ENCODE data around the gene RPE65. TPM values are rescaled to one million over a fixed set of nuclear protein-coding genes. Genes with fewer than 3 reads are reported as not detected.
A peak's percentile ranks its signal among the peaks of the same experiment; 100 is the strongest.

Gene RPE65
- total RNA-seq (not detected in 2 replicates), polyA plus RNA-seq (not detected in 2 replicates), polyA minus RNA-seq (not detected in 2 replicates)
- total RNA-seq (2013) = not detected

DNA sequence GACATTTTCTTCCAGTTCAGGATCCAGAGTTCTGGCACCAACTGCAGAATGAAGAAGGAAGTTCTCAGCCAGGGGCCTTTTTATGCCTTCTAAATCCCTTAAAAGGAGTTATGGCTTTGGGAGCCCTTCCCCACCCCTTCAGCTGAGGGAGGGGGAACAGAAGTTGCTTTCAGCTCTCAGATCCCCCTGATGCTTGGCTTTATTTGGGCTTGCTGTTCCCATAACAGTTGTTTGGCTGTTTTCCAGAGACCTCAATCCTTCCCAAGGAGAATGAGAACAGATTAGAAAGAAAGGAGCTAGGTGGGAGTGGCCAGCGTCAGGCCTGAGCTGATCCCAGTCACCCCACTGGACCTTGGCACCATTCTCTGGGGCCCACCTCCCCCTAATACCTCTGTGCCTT is at the start of gene RPE65:
Gene RPE65 (minus strand): TSS at position 54 of the 400 bp plus-strand sequence. CDS start 49 bp downstream, at position 5.
- no peaks in the 10 kb centered on the region for H3K9me3 Mint-ChIP-seq (ENCODE audit: insufficient read depth)
- Histone ChIP-seq H3K9ac (ENCODE audit: low read length) (no peak within 1 kb of the TSS), H3K27me3 (replicated peaks in 1 of 4; ENCODE audit: control extremely low read depth in 1 of 4, control insufficient read depth in 3 of 4, insufficient read depth in 4 of 4, low read length in 3 of 4) (peaks cover 0 to 2% (median 0%) of the 10 kb centered on the region in 4 experiments), H3K9me3 (ENCODE audit: control extremely low read depth in 1 of 3, control insufficient read depth in 2 of 3, insufficient read depth in 1 of 3, low read length in 2 of 3) (no peaks in the 10 kb centered on the region), H2AFZ (ENCODE audit: insufficient read depth, low read depth, low read length, poor library complexity, severe bottlenecking) (no peak within 1 kb of the TSS), H3K36me3 (replicated peaks in 1 of 2; ENCODE audit: control extremely low read depth in 1 of 2, control insufficient read depth in 1 of 2, extremely low read depth in 1 of 2, insufficient read depth in 2 of 2, low read length in 1 of 2) (no peaks in the 10 kb centered on the region), H3K79me2 (ENCODE audit: control insufficient read depth, insufficient read depth, low read length) (no peaks in the 10 kb centered on the region), H3K4me2 (replicated peaks; ENCODE audit: low read depth, low read length, poor library complexity, severe bottlenecking) (no peak within 1 kb of the TSS), H3K4me3 (ENCODE audit: control extremely low read depth in 1 of 5, extremely low read depth in 1 of 5, insufficient read depth in 1 of 5, low read depth in 2 of 5, low read length in 4 of 5) (no peak within 1 kb of the TSS), H4K20me1 (ENCODE audit: control insufficient read depth, insufficient read depth, low read length, poor library complexity, severe bottlenecking) (no peaks in the 10 kb centered on the region), H3K27ac (ENCODE audit: low read length in 2 of 2) (no peak within 1 kb of the TSS), H3K4me1 (ENCODE audit: control insufficient read depth in 2 of 2, insufficient read depth in 2 of 2, low read length in 2 of 2) (no peaks in the 10 kb centered on the region)
- H3K27me3 Mint-ChIP-seq = peaks cover 11% of the 10 kb centered on the region
- TF ChIP-seq, protein P1, sequence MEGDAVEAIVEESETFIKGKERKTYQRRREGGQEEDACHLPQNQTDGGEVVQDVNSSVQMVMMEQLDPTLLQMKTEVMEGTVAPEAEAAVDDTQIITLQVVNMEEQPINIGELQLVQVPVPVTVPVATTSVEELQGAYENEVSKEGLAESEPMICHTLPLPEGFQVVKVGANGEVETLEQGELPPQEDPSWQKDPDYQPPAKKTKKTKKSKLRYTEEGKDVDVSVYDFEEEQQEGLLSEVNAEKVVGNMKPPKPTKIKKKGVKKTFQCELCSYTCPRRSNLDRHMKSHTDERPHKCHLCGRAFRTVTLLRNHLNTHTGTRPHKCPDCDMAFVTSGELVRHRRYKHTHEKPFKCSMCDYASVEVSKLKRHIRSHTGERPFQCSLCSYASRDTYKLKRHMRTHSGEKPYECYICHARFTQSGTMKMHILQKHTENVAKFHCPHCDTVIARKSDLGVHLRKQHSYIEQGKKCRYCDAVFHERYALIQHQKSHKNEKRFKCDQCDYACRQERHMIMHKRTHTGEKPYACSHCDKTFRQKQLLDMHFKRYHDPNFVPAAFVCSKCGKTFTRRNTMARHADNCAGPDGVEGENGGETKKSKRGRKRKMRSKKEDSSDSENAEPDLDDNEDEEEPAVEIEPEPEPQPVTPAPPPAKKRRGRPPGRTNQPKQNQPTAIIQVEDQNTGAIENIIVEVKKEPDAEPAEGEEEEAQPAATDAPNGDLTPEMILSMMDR (IDR thresholded peaks at IDR 0.05) = no peak
- TF ChIP-seq EZH2 (IDR thresholded peaks at IDR 0.05; ENCODE audit: borderline replicate concordance, insufficient read depth, low read depth, low read length, poor library complexity, severe bottlenecking) = no peak
- POLR2A ChIA-PET = no interaction called here
- CTCF ChIA-PET = no interaction called here
- H3K4me3 Mint-ChIP-seq = no peak within 1 kb of the TSS
- intact Hi-C loops (cut with micrococcal nuclease) = no loop called here
- DNase-seq (no peak), ATAC-seq (ENCODE audit: low read depth) (no peak)
- no CpG with 5 or more reads among the region's 1 CpG for WGBS (ENCODE audit: insufficient coverage)
- no peaks in the 10 kb centered on the region for H3K4me1 Mint-ChIP-seq
- H3K27ac Mint-ChIP-seq = no peak within 1 kb of the TSS

DNA sequence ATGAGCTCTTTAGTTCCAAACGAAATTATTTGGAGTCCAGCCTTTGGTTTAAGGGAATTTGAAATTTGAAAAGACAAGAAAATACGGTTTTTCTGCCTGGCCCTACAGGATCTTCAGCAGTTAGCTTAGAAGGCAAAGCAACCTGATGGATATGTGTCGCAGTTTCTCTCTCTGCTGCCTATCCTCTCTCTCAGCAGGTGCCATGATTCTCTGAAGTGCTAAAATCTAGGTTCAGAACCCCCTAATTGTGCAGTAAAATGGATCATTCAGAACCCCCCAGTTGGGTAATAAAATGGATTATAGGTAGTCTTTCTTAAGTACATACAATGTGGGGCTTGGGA is 47.6 kb upstream of the RPE65 start:
- Histone ChIP-seq H3K9ac (ENCODE audit: low read length) (peak overlapping the region; percentile 78), H3K4me2 (replicated peaks; ENCODE audit: low read depth, low read length, poor library complexity, severe bottlenecking) (peak overlapping the region; percentile 83), H3K27me3 (replicated peaks in 1 of 4; ENCODE audit: control extremely low read depth in 1 of 4, control insufficient read depth in 3 of 4, insufficient read depth in 4 of 4, low read length in 3 of 4) (peaks cover 0 to 15% (median 3%) of the 10 kb centered on the region in 4 experiments), H4K20me1 (ENCODE audit: control insufficient read depth, insufficient read depth, low read length, poor library complexity, severe bottlenecking) (no peaks in the 10 kb centered on the region), H3K4me1 (ENCODE audit: control insufficient read depth in 2 of 2, insufficient read depth in 2 of 2, low read length in 2 of 2) (peaks cover 16 to 17% of the 10 kb centered on the region in 2 donors), H3K79me2 (ENCODE audit: control insufficient read depth, insufficient read depth, low read length) (no peaks in the 10 kb centered on the region), H3K4me3 (ENCODE audit: control extremely low read depth in 1 of 5, extremely low read depth in 1 of 5, insufficient read depth in 1 of 5, low read depth in 2 of 5, low read length in 4 of 5) (peak overlapping the region; percentile 52 to 69 (median 68)), H3K9me3 (ENCODE audit: control extremely low read depth in 1 of 3, control insufficient read depth in 2 of 3, insufficient read depth in 1 of 3, low read length in 2 of 3) (no peaks in the 10 kb centered on the region), H3K27ac (ENCODE audit: low read length in 2 of 2) (peak overlapping the region in 1 of 2 donors; percentile 46), H3K36me3 (replicated peaks in 1 of 2; ENCODE audit: control extremely low read depth in 1 of 2, control insufficient read depth in 1 of 2, extremely low read depth in 1 of 2, insufficient read depth in 2 of 2, low read length in 1 of 2) (no peaks in the 10 kb centered on the region), H2AFZ (ENCODE audit: insufficient read depth, low read depth, low read length, poor library complexity, severe bottlenecking) (peak overlapping the region; percentile 80)
- POLR2A ChIA-PET = no interaction called here
- H3K27me3 Mint-ChIP-seq = peaks cover 24% of the 10 kb centered on the region
- H3K4me3 Mint-ChIP-seq = peak overlapping the region; percentile 88
- peaks cover 21% of the 10 kb centered on the region for H3K4me1 Mint-ChIP-seq
- intact Hi-C loops (cut with micrococcal nuclease) = no loop called here
- H3K9me3 Mint-ChIP-seq (ENCODE audit: insufficient read depth) = peaks cover 2% of the 10 kb centered on the region
- TF ChIP-seq, protein P1 (IDR thresholded peaks at IDR 0.05) = no peak
- TF ChIP-seq EZH2 (IDR thresholded peaks at IDR 0.05; ENCODE audit: borderline replicate concordance, insufficient read depth, low read depth, low read length, poor library complexity, severe bottlenecking) = no peak
- DNase-seq (no peak), ATAC-seq (ENCODE audit: low read depth) (no peak)
- 0% methylated on average over 2 of the region's 3 CpGs for WGBS (ENCODE audit: insufficient coverage)
- CTCF ChIA-PET = no interaction called here
- H3K27ac Mint-ChIP-seq = no peak overlapping the region
